Renal cortical epithelial cell (primary cell): ENCODE data around the gene BPIFA3. TPM values are rescaled to one million over a fixed set of nuclear protein-coding genes. Genes with fewer than 3 reads are reported as not detected.
A peak's percentile ranks its signal among the peaks of the same experiment; 100 is the strongest.

Source experiments
- DNase-seq: peaks from one replicate; pipeline ENCODE4 v3.0.0-alpha.2; 2011; ENCODE audit warnings: low read depth
- total RNA-seq: library from RNA; depleted of rRNA; stranded (reverse); fragments of >200 nt; gene quantifications from 2 replicates; pipeline ENCODE4 v1.2.3, GENCODE V29; 2014

Gene BPIFA3
- total RNA-seq, 1 donor from 2014 or later = not detected

GRCh38 chr20:33224399-33224798 lies 7.2 kb downstream of the BPIFA3 start:
- no peak for DNase-seq

- DNase-seq = no peak
Observed at GRCh38 chr20:33229843-33230242, 12.7 kb downstream of the BPIFA3 start.

GRCh38 chr20:33231237-33231636 lies 14.1 kb downstream of the BPIFA3 start:
- no peak for DNase-seq

GRCh38 chr20:33232486-33233072 lies 15.4 kb downstream of the BPIFA3 start:
- DNase-seq = peak; percentile 1

- DNase-seq = no peak
Observed at GRCh38 chr20:33233129-33233774, 16.1 kb downstream of the BPIFA3 start.

- DNase-seq = no peak
Observed at GRCh38 chr20:33234050-33234449, 16.9 kb downstream of the BPIFA3 start.

GRCh38 chr20:33235696-33236095 lies 18.5 kb downstream of the BPIFA3 start, which contains the start of gene BPIFA1:
Gene BPIFA1 (plus strand): TSS chr20:33235996. CDS start chr20:33237712, 1,716 bp downstream.
- DNase-seq = no peak

- DNase-seq = no peak
Observed at GRCh38 chr20:33236351-33236750, 19.2 kb downstream of the BPIFA3 start.

- no peak for DNase-seq
Observed at GRCh38 chr20:33237989-33238388, 20.8 kb downstream of the BPIFA3 start.

GRCh38 chr20:33239418-33239817 lies 22.3 kb downstream of the BPIFA3 start:
- no peak for DNase-seq

GRCh38 chr20:33239979-33240736 lies 23.0 kb downstream of the BPIFA3 start:
- DNase-seq = no peak

GRCh38 chr20:33240923-33241322 lies 23.8 kb downstream of the BPIFA3 start:
- no peak for DNase-seq

- DNase-seq = no peak
Observed at GRCh38 chr20:33242319-33243100, 25.4 kb downstream of the BPIFA3 start.

- DNase-seq = no peak
Observed at GRCh38 chr20:33246077-33246476, 28.9 kb downstream of the BPIFA3 start.

- DNase-seq = no peak
Observed at GRCh38 chr20:33249456-33249855, 32.3 kb downstream of the BPIFA3 start.

GRCh38 chr20:33250666-33251065 lies 33.5 kb downstream of the BPIFA3 start:
- DNase-seq = no peak

- DNase-seq = no peak
Observed at GRCh38 chr20:33251496-33251895, 34.3 kb downstream of the BPIFA3 start.

- no peak for DNase-seq
Observed at GRCh38 chr20:33252460-33252859, 35.3 kb downstream of the BPIFA3 start.

GRCh38 chr20:33255005-33255404 lies 37.9 kb downstream of the BPIFA3 start:
- DNase-seq = no peak

- no peak for DNase-seq
Observed at GRCh38 chr20:33257237-33257636, 40.1 kb downstream of the BPIFA3 start.

- no peak for DNase-seq
Observed at GRCh38 chr20:33259371-33259770, 42.2 kb downstream of the BPIFA3 start.

GRCh38 chr20:33261465-33261864 lies 44.3 kb downstream of the BPIFA3 start:
- DNase-seq = no peak
